Urothelium cell line (cell line): ENCODE measurements around the gene SLC22A8.
"Not testable (repeated sequence)": the region's sequence is repeated elsewhere in the genome, so short reads cannot be mapped to it uniquely, and the experiment has no call there.

ENCODE experiments used
- DNase-seq: peaks from one replicate; pipeline ENCODE4 v3.0.0; 2011; ENCODE audit warnings: low spot score, mixed read lengths
- FAIRE-seq: peaks from 2 replicates; lab custom pipeline; 2011; peaks lifted over from hg19 to GRCh38; lab: Jason Lieb, UNC

Gene SLC22A8

GRCh38 chr11:62988276-62988675, 27.4 kb downstream of the SLC22A8 start:
- DNase-seq (no peak), FAIRE-seq (no peak)

- DNase-seq (no peak), FAIRE-seq (no peak)
Measured at GRCh38 chr11:62985041-62985750, 30.4 kb downstream of the SLC22A8 start.

- FAIRE-seq (no peak), DNase-seq (no peak)
Measured at GRCh38 chr11:62984451-62984991, 31.1 kb downstream of the SLC22A8 start, which contains the start of gene SLC22A6. SLC22A6 (minus strand) TSS chr11:62984967; CDS start chr11:62984690, 277 bp downstream.

- DNase-seq, result no peak
- no peak for FAIRE-seq
Measured at GRCh38 chr11:62983536-62984199, 32.0 kb downstream of the SLC22A8 start.

- FAIRE-seq, result no peak
- DNase-seq, result no peak
Measured at GRCh38 chr11:62981743-62982142, 33.9 kb downstream of the SLC22A8 start.

- no peak for FAIRE-seq
- DNase-seq, result peak; percentile 22
Measured at GRCh38 chr11:62980133-62980760, 35.4 kb downstream of the SLC22A8 start.

- no peak for FAIRE-seq
- DNase-seq, result no peak
Measured at GRCh38 chr11:62976109-62976508, 39.5 kb downstream of the SLC22A8 start.

- FAIRE-seq, result no peak
- DNase-seq, result peak; percentile 68
Measured at GRCh38 chr11:62974848-62975522, 40.7 kb downstream of the SLC22A8 start.

- FAIRE-seq (no peak), DNase-seq (no peak)
Measured at GRCh38 chr11:62965574-62965973, 50.1 kb downstream of the SLC22A8 start.

- no peak for FAIRE-seq
- no peak for DNase-seq
Measured at GRCh38 chr11:62962391-62962790, 53.2 kb downstream of the SLC22A8 start.

- FAIRE-seq (no peak), DNase-seq (no peak)
Measured at GRCh38 chr11:62961017-62961570, 54.5 kb downstream of the SLC22A8 start.

- DNase-seq (no peak), FAIRE-seq (no peak)
Measured at GRCh38 chr11:62959422-62959980, 56.1 kb downstream of the SLC22A8 start.

GRCh38 chr11:62958547-62959421, 56.9 kb downstream of the SLC22A8 start:
- FAIRE-seq (no peak), DNase-seq (peak; percentile 35)

GRCh38 chr11:62957147-62957546, 58.5 kb downstream of the SLC22A8 start:
- no peak for DNase-seq
- FAIRE-seq, result no peak

GRCh38 chr11:62954478-62954877, 61.2 kb downstream of the SLC22A8 start:
- no peak for FAIRE-seq
- DNase-seq, result no peak

- no peak for FAIRE-seq
- DNase-seq, result no peak
Measured at GRCh38 chr11:62953811-62954210, 61.8 kb downstream of the SLC22A8 start.

- FAIRE-seq, result no peak
- DNase-seq, result no peak
Measured at GRCh38 chr11:62948765-62949320, 66.8 kb downstream of the SLC22A8 start.

- not testable (repeated sequence) for DNase-seq, FAIRE-seq
Measured at GRCh38 chr11:62945538-62945937, 70.1 kb downstream of the SLC22A8 start.
